IPS-11a (cell line): ENCODE results near the gene CHAF1A.

Experiments used
- H3K4me3 ChIP-seq: one replicate; pipeline ENCODE4 v1.5.1; 2013; ENCODE audit warnings: low read depth, low read length, control low read depth

CHAF1A gene

GRCh38 chr19:4402171-4403004 is at the start of gene CHAF1A:
TSS of gene CHAF1A (plus strand) at chr19:4402640. CDS start at chr19:4402763, 123 bp downstream.
- peak within 1 kb of the TSS; percentile 92 for H3K4me3 ChIP-seq

- H3K4me3 ChIP-seq: no peak overlapping the region
These were observed 49.7 kb upstream of the CHAF1A start for GRCh38 chr19:4352701-4353121.

GRCh38 chr19:4354282-4354681 is 48.2 kb upstream of the CHAF1A start:
- no peak overlapping the region for H3K4me3 ChIP-seq

- no peak overlapping the region for H3K4me3 ChIP-seq
These were observed 47.5 kb upstream of the CHAF1A start for GRCh38 chr19:4354897-4355296.

GRCh38 chr19:4357095-4357797 is 45.2 kb upstream of the CHAF1A start:
- no peak overlapping the region for H3K4me3 ChIP-seq

GRCh38 chr19:4357921-4358326 is 44.5 kb upstream of the CHAF1A start:
- no peak overlapping the region for H3K4me3 ChIP-seq

- H3K4me3 ChIP-seq: no peak overlapping the region
These were observed 43.5 kb upstream of the CHAF1A start for GRCh38 chr19:4358709-4359626.

GRCh38 chr19:4359627-4360000 is 42.8 kb upstream of the CHAF1A start:
- no peak overlapping the region for H3K4me3 ChIP-seq

GRCh38 chr19:4360081-4360569 is 42.3 kb upstream of the CHAF1A start:
- no peak overlapping the region for H3K4me3 ChIP-seq

GRCh38 chr19:4360641-4361151 is 41.7 kb upstream of the CHAF1A start:
- H3K4me3 ChIP-seq: no peak overlapping the region

- H3K4me3 ChIP-seq: no peak overlapping the region
These were observed 41.0 kb upstream of the CHAF1A start for GRCh38 chr19:4361152-4362046.

GRCh38 chr19:4362101-4362828 is 40.2 kb upstream of the CHAF1A start:
- no peak overlapping the region for H3K4me3 ChIP-seq

- H3K4me3 ChIP-seq: no peak overlapping the region
These were observed 39.5 kb upstream of the CHAF1A start for GRCh38 chr19:4362831-4363545.

- no peak overlapping the region for H3K4me3 ChIP-seq
These were observed 38.7 kb upstream of the CHAF1A start for GRCh38 chr19:4363571-4364304.

GRCh38 chr19:4365341-4365740 is 37.1 kb upstream of the CHAF1A start:
- H3K4me3 ChIP-seq: no peak overlapping the region

GRCh38 chr19:4365791-4366665 is 36.4 kb upstream of the CHAF1A start:
- no peak overlapping the region for H3K4me3 ChIP-seq
